ENCODE data around the gene KTN1.
A peak's percentile ranks its signal among the peaks of the same experiment; 100 is the strongest.

Gene KTN1

GRCh38 chr14:55684956-55685584 lies 105.1 kb downstream of the KTN1 start:
- DNase-seq: no peak

GRCh38 chr14:55686713-55687112 lies 106.7 kb downstream of the KTN1 start:
- DNase-seq: no peak

GRCh38 chr14:55688566-55688965 lies 108.6 kb downstream of the KTN1 start:
- no peak for DNase-seq

GRCh38 chr14:55689981-55690871 lies 110.2 kb downstream of the KTN1 start:
- DNase-seq: no peak

GRCh38 chr14:55691659-55692058 lies 111.7 kb downstream of the KTN1 start:
- no peak for DNase-seq

- DNase-seq: no peak
These were observed 113.9 kb downstream of the KTN1 start for GRCh38 chr14:55693904-55694303.

- no peak for DNase-seq
These were observed 117.4 kb downstream of the KTN1 start for GRCh38 chr14:55697414-55697861.

GRCh38 chr14:55698051-55698450 lies 118.0 kb downstream of the KTN1 start:
- DNase-seq: no peak

- peak; percentile 57 to 86 for DNase-seq
These were observed 119.4 kb downstream of the KTN1 start for GRCh38 chr14:55699131-55700057.

GRCh38 chr14:55701638-55702037 lies 121.6 kb downstream of the KTN1 start:
- DNase-seq: no peak

GRCh38 chr14:55702511-55702910 lies 122.5 kb downstream of the KTN1 start:
- DNase-seq: no peak

- no peak for DNase-seq
These were observed 124.6 kb downstream of the KTN1 start for GRCh38 chr14:55704654-55705053.

- no peak for DNase-seq
These were observed 125.8 kb downstream of the KTN1 start for GRCh38 chr14:55705651-55706364.

- no peak for DNase-seq
These were observed 126.3 kb downstream of the KTN1 start for GRCh38 chr14:55706365-55706684.

- DNase-seq: no peak
These were observed 126.9 kb downstream of the KTN1 start for GRCh38 chr14:55706893-55707292.

GRCh38 chr14:55707365-55707804 lies 127.4 kb downstream of the KTN1 start:
- no peak for DNase-seq

GRCh38 chr14:55710506-55711041 lies 130.6 kb downstream of the KTN1 start:
- DNase-seq: no peak

- no peak for DNase-seq
These were observed 131.3 kb downstream of the KTN1 start for GRCh38 chr14:55711175-55711811.

- no peak for DNase-seq
These were observed 132.5 kb downstream of the KTN1 start for GRCh38 chr14:55712491-55712890.

- DNase-seq: no peak
These were observed 133.5 kb downstream of the KTN1 start for GRCh38 chr14:55713486-55713885.

GRCh38 chr14:55715889-55716288 lies 135.9 kb downstream of the KTN1 start:
- DNase-seq: no peak

- no peak for DNase-seq
These were observed 137.6 kb downstream of the KTN1 start for GRCh38 chr14:55717621-55718020.

Data from NCI-H446 (cell line).